Measurements from ENCODE around the gene HSPB9. TPM values are rescaled to one million over a fixed set of nuclear protein-coding genes. Genes with fewer than 3 reads are reported as not detected.

The HSPB9 gene
- total and polyA plus RNA-seq, 10 of the 15 experiments (the other 5 are each of a cell fraction or from before 2014, with no cell fraction given): 0.04 to 0.40 (median 0.11) TPM; not detected in 7

GRCh38 chr17:42104264-42104663 lies 18.3 kb upstream of the HSPB9 start (continued):
- TF ChIP-seq, protein P1, sequence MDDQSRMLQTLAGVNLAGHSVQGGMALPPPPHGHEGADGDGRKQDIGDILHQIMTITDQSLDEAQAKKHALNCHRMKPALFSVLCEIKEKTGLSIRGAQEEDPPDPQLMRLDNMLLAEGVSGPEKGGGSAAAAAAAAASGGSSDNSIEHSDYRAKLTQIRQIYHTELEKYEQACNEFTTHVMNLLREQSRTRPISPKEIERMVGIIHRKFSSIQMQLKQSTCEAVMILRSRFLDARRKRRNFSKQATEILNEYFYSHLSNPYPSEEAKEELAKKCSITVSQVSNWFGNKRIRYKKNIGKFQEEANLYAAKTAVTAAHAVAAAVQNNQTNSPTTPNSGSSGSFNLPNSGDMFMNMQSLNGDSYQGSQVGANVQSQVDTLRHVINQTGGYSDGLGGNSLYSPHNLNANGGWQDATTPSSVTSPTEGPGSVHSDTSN (IDR thresholded peaks at IDR 0.05; ENCODE audit: insufficient replicate concordance, low read depth, low read length): no peak
- TF ChIP-seq IRF5 (IDR thresholded peaks at IDR 0.05; ENCODE audit: borderline replicate concordance) (no peak), BHLHE40 (IDR thresholded peaks at IDR 0.05; ENCODE audit: borderline replicate concordance in 1 of 2, low read depth in 2 of 2, low read length in 1 of 2) (no peak)

DNA sequence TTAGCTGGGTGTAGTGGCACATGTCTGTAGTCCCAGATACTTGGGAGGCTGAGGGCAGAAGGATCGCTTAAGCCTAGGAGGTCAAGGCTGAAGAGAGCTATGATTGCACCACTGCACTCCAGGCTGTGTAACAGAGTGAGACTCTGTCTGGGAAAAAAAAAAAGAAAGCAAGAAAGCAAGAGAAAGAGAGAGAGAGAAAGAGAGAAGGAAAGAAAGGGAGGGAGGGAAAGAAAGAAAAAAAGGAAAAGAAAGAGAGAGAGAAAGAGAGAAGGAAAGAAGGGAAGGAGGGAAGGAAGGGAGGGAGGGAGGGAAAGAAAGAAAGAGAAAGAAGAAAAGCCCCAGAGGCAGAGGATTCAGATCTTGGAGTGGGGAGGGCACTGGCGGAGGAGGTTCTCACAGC lies 16.6 kb upstream of the HSPB9 start:
- RAD21 ChIA-PET (ENCODE audit: unreplicated experiment): no interaction called here
- no peaks in the 10 kb centered on the region; the same call in 1 of the 2 replicates for H3K79me2 ChIP-seq (ENCODE audit: control insufficient read depth, insufficient read depth, low read length)
- H3K4me1 ChIP-seq (ENCODE audit: control insufficient read depth, insufficient read depth, low read length): peaks cover 4% of the 10 kb centered on the region
- H3K4me3 ChIP-seq: no peak overlapping the region
- intact Hi-C loops (cut with micrococcal nuclease; ENCODE audit: unreplicated experiment) (no loop called here), in situ Hi-C loops (cut with MboI) (no loop called here)
- CTCF ChIA-PET: interaction anchor here (0.6 to 1.7 kb wide), 2 partner anchors 82 to 206 kb away, joined by 3 to 10 read pairs; no protein-coding TSS in a partner anchor
- H4K20me1 ChIP-seq (ENCODE audit: control insufficient read depth, insufficient read depth): no peaks in the 10 kb centered on the region
- SMC1A ChIA-PET (ENCODE audit: uncharacterized antibody, unreplicated experiment): interaction anchor here (0.7 to 1.4 kb wide), 2 partner anchors 40 to 81 kb away, joined by 3 to 4 read pairs; no protein-coding TSS in a partner anchor
- H3K27me3 ChIP-seq (replicated peaks in 1 of 2; ENCODE audit: control insufficient read depth in 2 of 2, insufficient read depth in 2 of 2, low read length in 1 of 2): no peaks in the 10 kb centered on the region
- POLR2A ChIA-PET: no interaction called here
- no peak overlapping the region for H2AFZ ChIP-seq (ENCODE audit: control insufficient read depth, low read depth, low read length)
- no peaks in the 10 kb centered on the region for H3K9me3 ChIP-seq (replicated peaks; ENCODE audit: control insufficient read depth, insufficient read depth, low read length)
- no peak overlapping the region for H3K4me2 ChIP-seq (ENCODE audit: control insufficient read depth, insufficient read depth)
- H3K36me3 ChIP-seq (ENCODE audit: control insufficient read depth in 2 of 2, insufficient read depth in 2 of 2, low read length in 1 of 2): peaks cover 0 to 2% of the 10 kb centered on the region in 2 experiments; a peak in 1 of 4 replicates
- 71% methylated on average over 2 of the region's 2 CpGs for WGBS (ENCODE audit: insufficient coverage, insufficient replicate concordance, low lambda C conversion rate, missing lambda C conversion rate)
- FAIRE-seq (no peak), DNase-seq (ENCODE audit: low read depth, low spot score) (no peak), ATAC-seq (no peak)
- H3K27ac ChIP-seq (ENCODE audit: control insufficient read depth, insufficient read depth): no peak overlapping the region
- H3K9ac ChIP-seq (ENCODE audit: control insufficient read depth, insufficient read depth, low read length): no peak overlapping the region
- BruUV-seq (replicated peaks): no TSS peak
- TF ChIP-seq, protein P2, sequence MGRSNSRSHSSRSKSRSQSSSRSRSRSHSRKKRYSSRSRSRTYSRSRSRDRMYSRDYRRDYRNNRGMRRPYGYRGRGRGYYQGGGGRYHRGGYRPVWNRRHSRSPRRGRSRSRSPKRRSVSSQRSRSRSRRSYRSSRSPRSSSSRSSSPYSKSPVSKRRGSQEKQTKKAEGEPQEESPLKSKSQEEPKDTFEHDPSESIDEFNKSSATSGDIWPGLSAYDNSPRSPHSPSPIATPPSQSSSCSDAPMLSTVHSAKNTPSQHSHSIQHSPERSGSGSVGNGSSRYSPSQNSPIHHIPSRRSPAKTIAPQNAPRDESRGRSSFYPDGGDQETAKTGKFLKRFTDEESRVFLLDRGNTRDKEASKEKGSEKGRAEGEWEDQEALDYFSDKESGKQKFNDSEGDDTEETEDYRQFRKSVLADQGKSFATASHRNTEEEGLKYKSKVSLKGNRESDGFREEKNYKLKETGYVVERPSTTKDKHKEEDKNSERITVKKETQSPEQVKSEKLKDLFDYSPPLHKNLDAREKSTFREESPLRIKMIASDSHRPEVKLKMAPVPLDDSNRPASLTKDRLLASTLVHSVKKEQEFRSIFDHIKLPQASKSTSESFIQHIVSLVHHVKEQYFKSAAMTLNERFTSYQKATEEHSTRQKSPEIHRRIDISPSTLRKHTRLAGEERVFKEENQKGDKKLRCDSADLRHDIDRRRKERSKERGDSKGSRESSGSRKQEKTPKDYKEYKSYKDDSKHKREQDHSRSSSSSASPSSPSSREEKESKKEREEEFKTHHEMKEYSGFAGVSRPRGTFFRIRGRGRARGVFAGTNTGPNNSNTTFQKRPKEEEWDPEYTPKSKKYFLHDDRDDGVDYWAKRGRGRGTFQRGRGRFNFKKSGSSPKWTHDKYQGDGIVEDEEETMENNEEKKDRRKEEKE (IDR thresholded peaks at IDR 0.05): no peak
- no peak for TF ChIP-seq USF1 (IDR thresholded peaks at IDR 0.05; ENCODE audit: borderline replicate concordance, extremely low read length, insufficient read depth, low read depth, low read length)
- no peak for TF ChIP-seq MEF2B (IDR thresholded peaks at IDR 0.05; ENCODE audit: partially characterized antibody, poor library complexity, severe bottlenecking)
- TF ChIP-seq, protein P3, sequence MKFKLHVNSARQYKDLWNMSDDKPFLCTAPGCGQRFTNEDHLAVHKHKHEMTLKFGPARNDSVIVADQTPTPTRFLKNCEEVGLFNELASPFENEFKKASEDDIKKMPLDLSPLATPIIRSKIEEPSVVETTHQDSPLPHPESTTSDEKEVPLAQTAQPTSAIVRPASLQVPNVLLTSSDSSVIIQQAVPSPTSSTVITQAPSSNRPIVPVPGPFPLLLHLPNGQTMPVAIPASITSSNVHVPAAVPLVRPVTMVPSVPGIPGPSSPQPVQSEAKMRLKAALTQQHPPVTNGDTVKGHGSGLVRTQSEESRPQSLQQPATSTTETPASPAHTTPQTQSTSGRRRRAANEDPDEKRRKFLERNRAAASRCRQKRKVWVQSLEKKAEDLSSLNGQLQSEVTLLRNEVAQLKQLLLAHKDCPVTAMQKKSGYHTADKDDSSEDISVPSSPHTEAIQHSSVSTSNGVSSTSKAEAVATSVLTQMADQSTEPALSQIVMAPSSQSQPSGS (IDR thresholded peaks at IDR 0.05; ENCODE audit: low read length): no peak
- TF ChIP-seq ZNF217 (IDR thresholded peaks at IDR 0.05): no peak
- no peak for TF ChIP-seq WRNIP1 (IDR thresholded peaks at IDR 0.05; ENCODE audit: borderline replicate concordance, low read depth, low read length)
- no peak for TF ChIP-seq RAD21 (IDR thresholded peaks at IDR 0.05; ENCODE audit: insufficient read depth, low read depth, low read length)
